ENCODE results near the gene DSG4.

DNA sequence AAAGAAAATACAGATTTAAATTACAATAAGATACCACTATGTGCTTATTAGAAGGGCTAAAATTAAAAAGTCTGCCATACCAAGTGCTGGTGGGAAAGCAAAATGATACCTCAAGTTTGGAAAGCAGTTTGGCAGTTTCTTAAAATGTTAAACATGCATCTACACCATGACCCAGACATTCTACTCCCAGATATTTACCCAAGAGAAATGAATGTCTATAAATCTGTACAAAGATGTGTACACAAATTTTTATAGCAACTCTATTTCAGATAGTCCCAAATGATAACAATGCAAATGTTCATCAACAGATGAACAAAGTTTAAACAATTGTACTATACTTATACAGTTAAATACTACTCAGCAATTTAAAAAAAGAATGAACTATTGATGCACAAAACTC is 7.1 kb upstream of the DSG4 start:
- TF ChIP-seq EZH2 (IDR thresholded peaks at IDR 0.05; ENCODE audit: insufficient read depth, low read length) = no peak
- TF ChIP-seq, protein P1, sequence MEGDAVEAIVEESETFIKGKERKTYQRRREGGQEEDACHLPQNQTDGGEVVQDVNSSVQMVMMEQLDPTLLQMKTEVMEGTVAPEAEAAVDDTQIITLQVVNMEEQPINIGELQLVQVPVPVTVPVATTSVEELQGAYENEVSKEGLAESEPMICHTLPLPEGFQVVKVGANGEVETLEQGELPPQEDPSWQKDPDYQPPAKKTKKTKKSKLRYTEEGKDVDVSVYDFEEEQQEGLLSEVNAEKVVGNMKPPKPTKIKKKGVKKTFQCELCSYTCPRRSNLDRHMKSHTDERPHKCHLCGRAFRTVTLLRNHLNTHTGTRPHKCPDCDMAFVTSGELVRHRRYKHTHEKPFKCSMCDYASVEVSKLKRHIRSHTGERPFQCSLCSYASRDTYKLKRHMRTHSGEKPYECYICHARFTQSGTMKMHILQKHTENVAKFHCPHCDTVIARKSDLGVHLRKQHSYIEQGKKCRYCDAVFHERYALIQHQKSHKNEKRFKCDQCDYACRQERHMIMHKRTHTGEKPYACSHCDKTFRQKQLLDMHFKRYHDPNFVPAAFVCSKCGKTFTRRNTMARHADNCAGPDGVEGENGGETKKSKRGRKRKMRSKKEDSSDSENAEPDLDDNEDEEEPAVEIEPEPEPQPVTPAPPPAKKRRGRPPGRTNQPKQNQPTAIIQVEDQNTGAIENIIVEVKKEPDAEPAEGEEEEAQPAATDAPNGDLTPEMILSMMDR (IDR thresholded peaks at IDR 0.05; ENCODE audit: insufficient read depth, low read depth, low read length) = no peak

Measured in astrocyte (in vitro differentiated cells and primary cell).